Measurements from ENCODE around the gene ANAPC15.

The ANAPC15 gene

DNA sequence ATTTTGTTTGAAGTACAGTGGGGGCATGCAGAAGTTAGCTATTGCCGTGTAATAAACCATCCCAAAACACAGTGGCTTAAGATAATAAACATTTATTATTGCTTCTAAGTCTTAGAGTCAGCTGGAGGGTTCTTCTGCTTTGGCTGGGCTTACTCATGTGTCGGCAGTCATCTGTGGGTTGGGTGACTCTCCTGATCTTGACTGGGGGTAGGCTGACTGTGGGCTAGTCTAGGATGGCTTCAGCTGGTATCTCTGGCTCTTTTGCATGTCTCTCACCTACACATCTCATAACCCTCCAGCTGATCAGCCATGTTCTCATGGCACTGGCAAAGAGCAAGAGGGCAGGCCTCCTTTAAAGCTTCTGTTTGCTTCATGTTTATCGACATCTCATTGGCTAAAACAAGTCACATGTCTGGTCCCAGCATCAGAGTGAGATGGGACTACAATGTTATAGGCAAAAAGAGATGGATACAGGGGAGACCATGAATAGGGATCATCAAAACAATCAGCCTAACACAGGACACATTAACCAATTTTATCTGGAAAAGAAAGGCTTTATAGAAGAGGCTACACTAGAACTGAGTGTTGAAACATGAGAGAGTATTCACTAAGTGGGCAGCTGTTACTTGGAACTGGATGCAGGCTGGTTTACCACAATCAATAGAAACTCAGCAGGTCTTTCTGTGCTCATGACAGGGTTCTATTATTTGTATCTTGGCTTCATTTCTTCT lies 26.7 kb downstream of the ANAPC15 start:
- no peak for DNase-seq (ENCODE audit: low read depth in 2 of 3, low spot score in 1 of 3)

DNA sequence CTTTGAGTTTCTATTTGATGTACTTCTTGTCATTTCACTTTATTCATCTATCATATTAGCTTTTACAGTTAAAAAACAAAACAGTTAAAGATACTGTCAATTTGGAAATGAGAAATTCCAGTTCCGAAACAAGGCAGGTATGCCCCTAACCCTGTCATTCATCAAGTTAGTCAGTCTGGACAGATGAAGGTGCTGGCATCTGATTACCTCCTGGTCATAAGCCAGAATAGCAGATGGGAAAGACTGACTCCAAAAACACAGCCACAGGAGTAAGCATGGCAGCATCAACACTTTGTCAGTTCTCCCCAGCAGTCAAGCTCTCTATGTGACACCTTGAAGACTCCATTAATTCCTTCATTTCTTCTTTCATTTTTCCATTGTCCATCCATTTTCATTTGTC lies 27.5 kb downstream of the ANAPC15 start:
- DNase-seq (ENCODE audit: low read depth in 2 of 3, low spot score in 1 of 3): no peak

DNA sequence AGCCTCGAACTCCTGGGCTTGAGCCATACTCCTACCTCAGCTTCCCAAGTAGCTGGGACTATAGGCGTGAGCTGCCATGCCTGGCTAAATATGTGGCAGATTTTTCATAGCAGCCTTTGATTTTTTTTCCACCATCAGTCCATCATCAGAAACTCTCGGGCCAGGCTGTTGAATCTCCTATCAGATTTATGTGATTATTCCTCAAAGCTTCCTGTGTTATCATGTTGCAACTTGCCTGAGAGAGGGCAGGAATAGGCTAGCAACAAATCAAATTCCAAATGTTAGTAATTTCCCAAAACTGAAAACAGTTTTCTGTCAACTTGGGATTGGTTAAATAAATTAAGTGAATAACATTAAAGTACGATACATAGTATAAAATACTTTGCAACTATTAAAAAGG lies 28.4 kb downstream of the ANAPC15 start:
- DNase-seq (ENCODE audit: low read depth in 2 of 3, low spot score in 1 of 3): no peak

DNA sequence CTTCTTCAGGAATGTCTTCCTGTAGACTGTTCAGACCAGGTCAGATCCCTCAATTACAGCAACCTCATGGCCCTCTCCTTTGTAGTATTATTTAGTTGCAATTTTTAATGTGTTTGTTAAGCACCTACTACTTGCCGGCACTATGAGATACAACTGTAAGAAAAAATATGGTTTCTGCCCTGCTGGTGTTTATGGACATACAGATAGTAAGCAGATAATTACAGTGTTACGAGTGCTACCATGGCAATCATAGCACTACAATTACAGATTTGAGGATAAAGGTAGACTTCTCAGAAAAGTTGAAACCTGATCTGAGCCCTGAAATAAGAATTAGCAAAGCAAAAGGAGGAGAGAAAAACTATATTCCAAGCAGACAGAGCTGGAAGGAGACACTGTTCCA lies 29.1 kb downstream of the ANAPC15 start:
- DNase-seq (ENCODE audit: low read depth in 2 of 3, low spot score in 1 of 3): no peak

DNA sequence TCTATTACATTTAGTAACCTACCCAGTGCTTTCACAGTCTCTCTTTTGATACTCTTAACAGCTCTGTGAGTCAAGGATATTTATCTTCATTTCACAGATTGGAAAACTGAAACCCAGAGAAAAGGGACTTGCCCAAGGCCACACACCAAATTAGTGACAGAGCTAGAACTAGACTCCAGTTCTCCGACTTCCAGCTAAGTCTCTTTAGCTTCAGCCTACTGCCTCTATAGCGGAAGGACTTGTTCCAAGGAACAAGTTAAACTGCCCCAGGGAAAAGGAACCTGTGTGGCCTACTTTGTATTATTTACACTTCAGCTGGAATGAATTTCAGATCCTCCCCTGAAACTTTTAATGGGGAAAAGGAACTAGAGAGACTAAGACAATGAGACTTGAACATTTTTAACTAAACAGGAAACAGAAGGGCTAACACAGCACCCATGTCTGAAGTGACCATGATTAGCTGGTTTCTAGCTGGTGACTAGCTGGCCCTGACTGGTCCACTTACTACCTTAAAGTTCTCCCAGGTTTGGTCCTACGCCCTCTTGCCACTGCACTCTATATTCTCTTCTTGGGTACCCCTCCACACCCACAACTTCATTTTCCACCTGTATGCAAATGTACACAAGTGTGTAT lies 30.6 kb downstream of the ANAPC15 start:
- DNase-seq (ENCODE audit: low read depth in 2 of 3, low spot score in 1 of 3): no peak

DNA sequence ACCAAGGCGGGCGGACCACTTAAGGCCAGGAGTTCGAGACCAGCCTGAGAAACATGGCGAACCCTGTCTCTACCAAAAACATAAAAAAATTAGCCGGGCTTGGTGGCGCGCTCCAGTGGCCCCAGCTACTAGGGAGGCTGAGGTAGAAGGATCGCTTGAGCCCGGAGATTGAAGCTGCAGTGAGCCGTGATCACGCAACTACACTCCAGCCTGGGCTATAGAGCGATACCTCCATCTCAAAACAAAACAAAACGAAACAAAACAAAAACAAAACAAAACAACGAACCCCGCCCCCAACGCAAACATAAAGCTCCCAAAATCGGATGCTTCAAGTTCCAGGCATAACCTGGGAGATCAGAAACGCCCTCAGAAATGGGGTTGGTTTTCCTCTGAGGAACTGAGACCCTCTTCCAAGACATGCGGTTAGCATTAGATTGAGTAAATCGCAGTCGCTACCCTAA lies 31.3 kb downstream of the ANAPC15 start:
- no peak for DNase-seq (ENCODE audit: low read depth in 2 of 3, low spot score in 1 of 3)

DNA sequence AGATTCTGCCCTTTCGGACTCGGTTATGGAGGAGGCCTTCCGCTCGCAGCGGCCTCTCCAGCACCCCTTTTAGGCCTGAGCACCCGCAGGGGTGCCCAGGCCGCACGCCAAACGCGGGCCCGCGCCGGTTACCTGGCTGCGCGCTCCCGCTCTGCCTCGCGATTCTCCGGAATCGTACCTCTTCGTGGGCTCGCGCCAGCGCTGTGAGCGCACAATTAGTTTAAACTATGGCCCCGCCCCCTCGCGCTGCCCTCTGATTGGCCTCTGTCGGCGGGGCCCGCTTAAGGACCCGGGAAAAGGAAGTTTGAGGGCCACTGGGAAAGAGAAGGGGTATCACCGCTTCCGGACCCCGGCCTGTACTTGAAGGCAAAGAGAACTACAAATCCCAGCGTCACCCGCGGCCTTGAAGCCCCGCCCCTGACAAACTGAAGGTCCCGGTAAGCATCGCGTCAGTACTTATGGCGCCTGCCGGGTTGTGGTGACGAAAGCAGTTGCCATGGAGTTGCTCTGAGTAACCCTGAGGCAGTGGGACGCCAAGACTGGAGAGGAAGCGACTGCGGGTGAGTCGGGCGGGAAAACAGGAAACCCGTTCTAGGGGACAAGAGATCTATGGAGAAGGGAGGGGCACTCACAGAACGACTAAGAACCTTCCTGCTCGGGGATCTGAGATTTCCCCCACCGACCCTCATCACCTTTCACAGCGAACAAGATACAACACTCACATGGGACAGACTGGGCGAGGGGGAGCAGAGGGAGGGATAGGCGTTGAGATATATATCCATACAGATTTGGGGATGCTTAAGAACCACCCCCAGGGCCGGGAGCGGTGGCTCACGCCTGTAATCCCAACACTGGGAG lies 31.9 kb downstream of the ANAPC15 start, which contains the start of the genes LRRC51 and NUMA1:
Gene LRRC51 (plus strand): TSS at position 525 of the 858 bp plus-strand sequence. CDS start 8,234 bp downstream, outside the sequence.
Gene NUMA1 (minus strand): TSS at position 217 of the 858 bp plus-strand sequence. CDS start 44,599 bp downstream, outside the sequence.
- peak; percentile 97 to 99 (median 98) for DNase-seq (ENCODE audit: low read depth in 2 of 3, low spot score in 1 of 3)

DNA sequence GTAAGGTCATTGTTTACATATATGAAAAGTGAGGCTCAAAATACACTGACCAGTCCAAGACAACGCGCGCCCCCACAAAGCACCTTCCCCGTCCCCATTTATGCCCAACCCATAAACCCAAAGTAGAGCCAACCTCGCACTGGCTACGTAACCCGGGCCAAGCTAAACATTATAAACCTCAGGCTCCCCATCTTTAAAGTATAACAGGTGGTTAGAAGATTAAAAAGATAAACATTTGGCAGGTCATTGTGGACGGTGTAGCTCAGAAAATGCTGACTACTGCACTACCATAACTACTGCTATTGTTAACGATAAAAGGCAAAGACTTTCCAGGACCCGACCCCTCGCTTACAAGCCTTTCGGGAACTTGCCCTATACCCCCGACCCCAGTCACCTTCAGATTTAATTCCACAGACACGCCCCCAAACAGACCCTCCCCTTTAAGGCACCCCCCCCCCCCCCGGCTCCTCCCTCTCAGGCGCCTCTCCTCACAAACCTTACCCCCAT lies 32.6 kb downstream of the ANAPC15 start:
- no peak for DNase-seq (ENCODE audit: low read depth in 2 of 3, low spot score in 1 of 3)

DNA sequence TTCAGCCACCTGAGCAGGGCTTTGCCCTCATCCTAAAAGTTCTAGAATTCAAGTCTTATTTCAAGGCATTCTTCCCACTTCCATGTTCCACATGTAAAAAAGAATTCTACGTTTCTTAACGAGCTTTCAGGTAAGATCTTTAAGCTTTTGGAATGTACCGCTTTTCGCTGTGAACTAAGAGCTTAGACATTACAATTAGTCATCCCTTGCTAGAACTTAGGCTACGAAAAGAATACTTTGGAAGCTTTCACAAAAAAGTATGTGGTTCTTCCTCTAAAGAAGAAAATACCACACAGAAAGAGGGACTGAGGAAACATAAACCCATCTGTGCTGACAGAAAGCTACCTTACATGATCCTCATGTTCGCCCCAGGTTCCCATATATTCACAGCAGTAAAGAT lies 34.0 kb downstream of the ANAPC15 start:
- DNase-seq (ENCODE audit: low read depth in 2 of 3, low spot score in 1 of 3): no peak

DNA sequence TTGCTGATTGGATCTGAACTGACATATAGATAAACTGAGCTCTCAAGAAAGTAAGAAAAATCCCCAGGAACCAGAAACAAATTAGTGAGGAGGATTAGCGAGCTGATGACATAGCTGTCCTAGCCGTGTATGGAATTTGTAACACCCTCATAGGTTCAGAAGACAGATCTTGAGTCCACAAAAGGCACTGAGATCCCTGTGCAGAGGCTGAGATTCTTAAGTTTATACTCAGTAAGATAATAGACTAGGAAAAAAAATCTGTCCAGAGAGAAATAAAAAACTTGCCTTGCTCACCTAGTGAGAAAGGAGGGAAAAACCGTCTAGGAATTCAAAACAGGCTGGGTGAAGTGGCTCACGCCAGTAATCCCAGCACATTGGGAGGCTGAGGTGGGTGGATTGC lies 36.7 kb downstream of the ANAPC15 start:
- no peak for DNase-seq (ENCODE audit: low read depth in 2 of 3, low spot score in 1 of 3)

DNA sequence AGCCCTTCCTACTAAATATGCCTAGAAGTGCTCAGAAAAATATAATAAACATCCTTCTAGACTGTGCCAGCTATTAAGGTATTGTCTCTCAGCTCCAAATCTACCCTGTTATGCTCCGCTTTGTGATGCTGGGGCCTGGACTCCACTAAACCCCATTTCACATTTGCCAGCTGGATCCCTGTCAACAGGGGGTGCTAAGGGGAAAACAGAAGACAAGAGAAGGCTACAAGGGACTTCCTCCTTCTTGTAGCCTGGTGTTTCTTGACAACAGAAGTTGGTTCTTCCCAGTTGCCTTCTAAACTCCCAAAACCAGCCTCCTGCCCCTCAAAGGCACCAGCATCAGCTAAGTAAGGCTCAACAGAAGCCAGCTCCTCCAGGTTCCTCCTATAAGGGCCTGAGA lies 37.4 kb downstream of the ANAPC15 start:
- DNase-seq (ENCODE audit: low read depth in 2 of 3, low spot score in 1 of 3): no peak

DNA sequence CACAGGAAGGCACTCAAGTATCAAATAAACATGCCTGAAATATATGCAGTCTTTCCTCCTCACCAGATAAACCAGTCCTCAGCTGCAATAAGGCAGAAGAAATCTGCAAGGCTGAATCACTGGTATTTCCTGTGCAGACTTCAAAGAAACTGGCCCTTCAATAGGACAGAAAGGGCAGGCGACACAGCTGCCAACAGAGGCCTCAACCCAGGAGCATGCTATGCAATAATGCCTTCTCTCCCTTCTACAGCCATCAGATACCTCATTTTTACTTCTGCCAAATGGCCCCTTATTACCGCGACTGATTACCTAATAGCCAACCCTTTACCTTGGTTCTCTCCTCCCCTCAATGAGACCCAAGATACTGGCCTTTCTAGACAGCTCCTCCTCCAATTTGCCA lies 40.1 kb downstream of the ANAPC15 start:
- DNase-seq (ENCODE audit: low read depth in 2 of 3, low spot score in 1 of 3): no peak

DNA sequence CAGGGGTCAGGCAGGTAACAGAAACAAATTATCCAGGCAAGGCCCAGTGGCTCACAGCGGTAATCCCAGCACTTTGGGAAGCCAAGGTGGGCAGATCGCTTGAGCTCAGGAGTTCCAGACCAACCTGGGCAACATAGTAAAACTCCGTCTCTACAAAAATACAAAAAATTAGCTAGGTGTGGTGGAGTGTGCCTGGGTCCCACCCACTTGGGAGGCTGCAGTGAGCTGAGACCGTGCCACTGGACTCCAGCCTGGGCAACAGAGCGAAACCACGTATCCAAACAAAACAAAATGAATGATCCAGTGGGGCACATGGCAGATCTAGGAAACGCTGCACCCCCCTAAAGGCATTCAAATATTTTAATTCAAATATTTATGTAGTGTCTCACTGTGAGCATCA lies 42.0 kb downstream of the ANAPC15 start:
- DNase-seq (ENCODE audit: low read depth in 2 of 3, low spot score in 1 of 3): no peak

DNA sequence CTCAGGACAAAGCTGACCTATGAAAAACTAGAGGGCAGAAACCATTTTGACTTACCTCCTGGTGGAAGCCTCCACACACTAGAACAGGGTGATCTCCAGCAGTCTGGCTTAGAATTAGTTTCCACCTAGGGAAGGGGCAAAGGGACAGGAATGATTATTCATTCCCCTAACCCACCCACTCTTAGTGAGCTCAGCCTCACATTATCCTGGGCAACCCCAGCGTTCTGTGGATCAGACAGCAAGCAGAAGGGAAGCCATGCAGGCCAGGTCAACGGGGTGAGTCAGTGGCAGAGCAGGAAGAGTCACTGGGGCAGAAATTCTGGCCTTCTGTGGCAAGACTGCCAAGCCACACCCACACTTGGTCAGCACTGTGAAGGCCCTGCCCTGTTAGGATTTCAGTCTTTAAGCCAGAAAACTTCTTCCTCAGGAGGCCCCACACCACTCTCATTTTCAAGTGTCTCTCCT lies 42.7 kb downstream of the ANAPC15 start:
- DNase-seq (ENCODE audit: low read depth in 2 of 3, low spot score in 1 of 3): no peak

DNA sequence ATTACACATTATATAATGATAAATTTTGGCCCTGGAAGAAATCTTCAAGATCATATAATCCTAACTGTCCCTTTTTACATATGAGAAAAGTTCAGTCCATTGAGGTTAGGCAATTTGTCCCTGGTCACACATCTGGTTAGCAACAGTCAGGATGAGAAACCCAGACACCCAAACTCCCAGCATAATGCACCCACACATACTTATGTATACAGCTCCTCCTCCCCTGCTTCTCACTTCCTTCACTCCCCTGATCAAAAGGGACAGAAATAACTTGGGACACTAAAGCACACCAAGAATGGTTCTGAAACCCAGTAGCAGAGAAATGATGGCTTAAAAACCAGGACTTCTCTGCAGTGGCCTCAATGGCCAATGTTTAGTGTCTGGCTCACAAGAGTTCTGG lies 43.3 kb downstream of the ANAPC15 start:
- DNase-seq (ENCODE audit: low read depth in 2 of 3, low spot score in 1 of 3): no peak

DNA sequence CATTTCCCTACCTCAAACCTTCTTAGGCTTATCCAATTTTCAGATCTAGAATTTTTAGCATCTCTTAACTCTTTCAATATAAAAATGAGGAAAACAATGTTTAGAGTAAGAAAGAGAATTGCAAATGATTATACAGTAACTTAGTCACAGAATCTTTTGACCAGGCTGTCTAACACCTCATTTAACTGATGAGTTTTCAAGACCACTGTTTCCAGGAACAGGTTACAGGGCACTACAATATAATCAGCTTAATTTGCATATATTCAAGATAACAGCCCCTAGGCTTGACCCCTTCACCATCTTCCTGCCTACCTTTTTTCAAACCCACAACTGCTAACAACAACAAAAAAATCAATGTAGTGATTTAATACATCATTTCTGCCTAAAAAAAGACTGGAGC lies 44.8 kb downstream of the ANAPC15 start:
- no peak for DNase-seq (ENCODE audit: low read depth in 2 of 3, low spot score in 1 of 3)

DNA sequence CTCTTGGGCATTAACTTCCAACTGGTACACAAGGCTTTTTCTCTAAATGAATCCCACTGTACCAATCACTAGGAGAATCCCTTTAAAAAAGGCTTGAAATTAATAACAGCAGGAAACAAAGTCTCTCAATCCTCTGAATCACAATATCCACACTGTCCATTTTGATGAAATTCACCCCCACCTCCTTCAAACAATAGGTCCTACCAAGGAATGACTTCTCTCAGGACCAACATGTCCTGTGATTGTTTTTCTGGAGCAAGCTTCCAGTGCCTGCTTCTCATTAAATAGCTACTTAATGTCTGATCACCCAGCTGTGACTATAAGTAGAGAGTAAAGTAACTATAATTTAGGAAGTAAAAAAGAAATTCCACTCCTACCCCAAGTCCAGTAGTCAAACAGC lies 45.2 kb downstream of the ANAPC15 start:
- no peak for DNase-seq (ENCODE audit: low read depth in 2 of 3, low spot score in 1 of 3)

DNA sequence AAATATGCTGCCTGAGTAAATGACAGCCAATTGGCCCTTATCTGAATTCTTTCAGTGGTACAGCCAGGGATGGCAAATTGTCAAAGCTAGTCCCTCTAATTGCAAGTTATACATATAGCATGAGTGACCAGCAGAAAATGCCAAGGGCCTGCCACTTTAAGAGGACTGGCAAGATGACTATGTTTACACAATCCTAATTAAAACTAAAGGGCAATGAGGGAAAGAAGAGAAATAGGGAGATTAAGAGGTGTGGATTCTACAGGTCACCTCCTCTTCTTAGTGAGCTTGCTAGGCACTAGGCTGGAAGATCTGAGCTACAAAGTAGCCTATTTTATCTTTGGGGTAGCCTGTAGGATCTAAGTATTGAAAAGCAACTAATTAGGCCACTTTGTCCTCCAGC lies 45.6 kb downstream of the ANAPC15 start:
- DNase-seq (ENCODE audit: low read depth in 2 of 3, low spot score in 1 of 3): no peak

DNA sequence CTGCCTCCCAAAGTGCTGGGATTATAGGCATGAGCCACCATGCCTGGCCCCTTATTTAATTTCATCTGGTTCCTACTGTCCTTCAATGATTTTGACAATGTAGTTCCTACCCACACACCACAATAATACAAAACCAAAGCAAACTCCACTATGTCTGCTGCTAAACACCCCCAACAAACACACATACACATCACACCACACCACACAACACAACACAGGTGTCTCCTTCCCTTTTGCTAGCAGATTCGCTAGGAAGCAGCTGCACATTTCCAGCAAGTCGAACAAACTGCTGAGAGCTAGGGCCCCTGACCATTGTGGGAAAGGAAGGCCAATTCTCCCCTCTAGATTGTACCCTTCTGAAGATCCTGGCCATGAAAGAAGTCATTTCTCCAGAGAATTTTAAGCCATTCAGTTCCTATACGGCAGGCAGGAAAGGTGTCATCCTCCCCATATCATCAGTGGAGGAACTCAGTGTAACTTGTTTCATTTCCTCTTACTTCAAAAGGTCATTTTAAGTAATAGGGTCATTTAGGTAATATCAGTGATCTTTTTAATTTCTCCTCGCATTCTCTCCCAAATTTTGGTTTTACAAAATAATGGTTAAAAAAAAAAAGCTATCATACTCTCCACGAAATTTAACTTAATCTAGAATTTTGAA lies 50.6 kb downstream of the ANAPC15 start:
- DNase-seq (ENCODE audit: low read depth in 2 of 3, low spot score in 1 of 3): no peak
